Measurements from ENCODE around the gene B9D2. TPM values are rescaled to one million over a fixed set of nuclear protein-coding genes. Genes with fewer than 3 reads are reported as not detected.
A peak's percentile ranks its signal among the peaks of the same experiment; 100 is the strongest.

The B9D2 gene
- total and polyA plus RNA-seq, 2 experiments from 2014 or later, result 2.7 to 7.4 TPM

DNA sequence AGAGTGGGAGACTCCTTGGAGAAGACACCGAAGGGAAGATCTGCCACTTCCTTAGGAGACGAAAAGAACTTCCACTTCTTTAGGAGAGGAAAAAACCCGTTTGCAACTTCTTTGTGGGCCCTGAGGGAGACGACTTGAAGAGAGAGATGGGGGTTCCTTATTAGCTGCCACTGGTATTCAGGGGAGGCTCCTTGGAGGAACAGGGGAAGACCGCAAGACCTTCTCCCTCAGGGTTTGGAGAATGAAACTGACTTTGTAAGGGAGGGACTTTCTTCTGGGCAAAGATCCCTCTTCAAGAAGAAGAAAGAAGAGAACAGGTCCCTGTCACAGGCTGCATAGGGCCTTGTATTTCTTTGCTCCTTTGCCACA, 34.1 kb upstream of the B9D2 start:
- H3K36me3 Mint-ChIP-seq (ENCODE audit: low read depth), result peaks cover 9% of the 10 kb centered on the region
- peak overlapping the region; percentile 35; the same call in 1 of the 2 replicates for H2AFZ ChIP-seq
- H3K4me3 Mint-ChIP-seq, result peak overlapping the region; percentile 98

More for the DNA sequence above, 34.1 kb upstream of the B9D2 start:
- H3K9me3 Mint-ChIP-seq, result no peaks in the 10 kb centered on the region
- Histone ChIP-seq H3K36me3 (ENCODE audit: insufficient read depth) (no peaks in the 10 kb centered on the region), H3K27me3 (ENCODE audit: insufficient read depth) (no peaks in the 10 kb centered on the region), H3K4me2 (peak overlapping the region; percentile 83), H3K4me1 (ENCODE audit: insufficient read depth) (peaks cover 12% of the 10 kb centered on the region; the same call in 1 of the 2 replicates), H3K9me2 (ENCODE audit: insufficient read depth) (no peaks in the 10 kb centered on the region), H3K4me3 (peak overlapping the region; percentile 80), H3K79me2 (replicated peaks; ENCODE audit: insufficient read depth) (peaks cover 35% of the 10 kb centered on the region), H4K20me1 (replicated peaks; ENCODE audit: insufficient read depth) (peaks cover 3% of the 10 kb centered on the region), H3K27ac (ENCODE audit: low read depth) (peak overlapping the region; percentile 68), H3F3A (replicated peaks; ENCODE audit: low read depth) (no peaks in the 10 kb centered on the region)
- peaks cover 6% of the 10 kb centered on the region for H3K27me3 Mint-ChIP-seq (ENCODE audit: insufficient read depth, low read depth, poor library complexity)
- DNase-seq (ENCODE audit: low spot score) (no peak), ATAC-seq (no peak)
- H3K27ac Mint-ChIP-seq, result peak overlapping the region; percentile 100
- TF ChIP-seq, protein P1, sequence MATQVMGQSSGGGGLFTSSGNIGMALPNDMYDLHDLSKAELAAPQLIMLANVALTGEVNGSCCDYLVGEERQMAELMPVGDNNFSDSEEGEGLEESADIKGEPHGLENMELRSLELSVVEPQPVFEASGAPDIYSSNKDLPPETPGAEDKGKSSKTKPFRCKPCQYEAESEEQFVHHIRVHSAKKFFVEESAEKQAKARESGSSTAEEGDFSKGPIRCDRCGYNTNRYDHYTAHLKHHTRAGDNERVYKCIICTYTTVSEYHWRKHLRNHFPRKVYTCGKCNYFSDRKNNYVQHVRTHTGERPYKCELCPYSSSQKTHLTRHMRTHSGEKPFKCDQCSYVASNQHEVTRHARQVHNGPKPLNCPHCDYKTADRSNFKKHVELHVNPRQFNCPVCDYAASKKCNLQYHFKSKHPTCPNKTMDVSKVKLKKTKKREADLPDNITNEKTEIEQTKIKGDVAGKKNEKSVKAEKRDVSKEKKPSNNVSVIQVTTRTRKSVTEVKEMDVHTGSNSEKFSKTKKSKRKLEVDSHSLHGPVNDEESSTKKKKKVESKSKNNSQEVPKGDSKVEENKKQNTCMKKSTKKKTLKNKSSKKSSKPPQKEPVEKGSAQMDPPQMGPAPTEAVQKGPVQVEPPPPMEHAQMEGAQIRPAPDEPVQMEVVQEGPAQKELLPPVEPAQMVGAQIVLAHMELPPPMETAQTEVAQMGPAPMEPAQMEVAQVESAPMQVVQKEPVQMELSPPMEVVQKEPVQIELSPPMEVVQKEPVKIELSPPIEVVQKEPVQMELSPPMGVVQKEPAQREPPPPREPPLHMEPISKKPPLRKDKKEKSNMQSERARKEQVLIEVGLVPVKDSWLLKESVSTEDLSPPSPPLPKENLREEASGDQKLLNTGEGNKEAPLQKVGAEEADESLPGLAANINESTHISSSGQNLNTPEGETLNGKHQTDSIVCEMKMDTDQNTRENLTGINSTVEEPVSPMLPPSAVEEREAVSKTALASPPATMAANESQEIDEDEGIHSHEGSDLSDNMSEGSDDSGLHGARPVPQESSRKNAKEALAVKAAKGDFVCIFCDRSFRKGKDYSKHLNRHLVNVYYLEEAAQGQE (IDR thresholded peaks at IDR 0.05; ENCODE audit: unreplicated experiment), result no peak
- TF ChIP-seq CREB1 (CRISPR knock-in tag; IDR thresholded peaks at IDR 0.05; ENCODE audit: low read depth), result no peak
- no peak for TF ChIP-seq EZH2 (IDR thresholded peaks at IDR 0.05; ENCODE audit: low read depth, unreplicated experiment)
- TF ChIP-seq, protein P2, sequence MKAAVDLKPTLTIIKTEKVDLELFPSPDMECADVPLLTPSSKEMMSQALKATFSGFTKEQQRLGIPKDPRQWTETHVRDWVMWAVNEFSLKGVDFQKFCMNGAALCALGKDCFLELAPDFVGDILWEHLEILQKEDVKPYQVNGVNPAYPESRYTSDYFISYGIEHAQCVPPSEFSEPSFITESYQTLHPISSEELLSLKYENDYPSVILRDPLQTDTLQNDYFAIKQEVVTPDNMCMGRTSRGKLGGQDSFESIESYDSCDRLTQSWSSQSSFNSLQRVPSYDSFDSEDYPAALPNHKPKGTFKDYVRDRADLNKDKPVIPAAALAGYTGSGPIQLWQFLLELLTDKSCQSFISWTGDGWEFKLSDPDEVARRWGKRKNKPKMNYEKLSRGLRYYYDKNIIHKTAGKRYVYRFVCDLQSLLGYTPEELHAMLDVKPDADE (IDR thresholded peaks at IDR 0.05), result no peak
- no peak for TF ChIP-seq NANOG (IDR thresholded peaks at IDR 0.05; ENCODE audit: borderline replicate concordance)
- TF ChIP-seq EZH2phosphoT487 (IDR thresholded peaks at IDR 0.05; ENCODE audit: unreplicated experiment), result no peak
- no peak for TF ChIP-seq ZNF114 (CRISPR knock-in tag; IDR thresholded peaks at IDR 0.05)
- no peak for TF ChIP-seq ZNF331 (CRISPR knock-in tag; IDR thresholded peaks at IDR 0.05; ENCODE audit: low read depth)
- TF ChIP-seq ZNF462 (CRISPR knock-in tag; IDR thresholded peaks at IDR 0.05), result no peak
- TF ChIP-seq CTCF (conservative IDR thresholded peaks at IDR 0.05; ENCODE audit: low read depth in 2 of 2), result no peak
- no peak for TF ChIP-seq JUNB (IDR thresholded peaks at IDR 0.05; ENCODE audit: unreplicated experiment)
- TF ChIP-seq STAT1 (IDR thresholded peaks at IDR 0.05; ENCODE audit: unreplicated experiment), result no peak
- no peak for TF ChIP-seq POLR2AphosphoS5 (IDR thresholded peaks at IDR 0.05; ENCODE audit: low read depth)
- peaks cover 19% of the 10 kb centered on the region for H3K4me1 Mint-ChIP-seq
